HG03060 (cell line): ENCODE data around the gene CAMK2G.
"Not testable (repeated sequence)": the region's sequence is repeated elsewhere in the genome, so short reads cannot be mapped to it uniquely, and the experiment has no call there.

Source experiments
- ATAC-seq: cut with Tn5 transposase; IDR thresholded peaks from one replicate; pipeline ENCODE4 v1.9.1; 2021; ENCODE audit warnings: low read depth, moderate number of reproducible peaks; ENCODE audit not compliant: unreplicated experiment

Gene CAMK2G

DNA sequence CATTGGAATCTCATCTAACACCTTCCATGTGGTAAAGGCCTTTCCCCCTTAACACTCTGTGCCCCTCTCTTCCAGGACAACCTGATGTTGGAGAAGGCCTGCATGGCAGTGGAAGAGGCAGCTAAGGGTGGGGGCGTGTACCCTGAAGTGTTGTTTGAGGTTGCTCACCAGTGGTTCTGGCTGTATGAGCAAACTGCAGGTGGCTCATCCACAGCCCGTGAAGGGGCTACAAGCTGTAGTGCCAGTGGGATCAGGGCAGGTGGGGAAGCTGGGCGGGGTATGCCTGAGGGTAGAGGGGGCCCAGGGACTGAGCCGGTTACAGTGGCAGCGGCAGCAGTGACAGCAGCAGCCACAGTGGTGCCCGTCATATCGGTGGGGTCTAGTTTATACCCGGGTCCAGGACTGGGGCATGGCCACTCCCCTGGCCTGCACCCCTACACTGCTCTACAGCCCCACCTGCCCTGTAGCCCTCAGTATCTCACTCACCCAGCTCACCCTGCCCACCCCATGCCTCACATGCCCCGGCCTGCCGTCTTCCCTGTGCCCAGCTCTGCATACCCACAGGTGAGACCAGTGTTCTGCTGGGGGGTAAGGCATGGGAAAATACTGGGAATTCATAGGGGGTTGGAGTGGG, 75.3 kb downstream of the CAMK2G start:
- ATAC-seq, result no peak

DNA sequence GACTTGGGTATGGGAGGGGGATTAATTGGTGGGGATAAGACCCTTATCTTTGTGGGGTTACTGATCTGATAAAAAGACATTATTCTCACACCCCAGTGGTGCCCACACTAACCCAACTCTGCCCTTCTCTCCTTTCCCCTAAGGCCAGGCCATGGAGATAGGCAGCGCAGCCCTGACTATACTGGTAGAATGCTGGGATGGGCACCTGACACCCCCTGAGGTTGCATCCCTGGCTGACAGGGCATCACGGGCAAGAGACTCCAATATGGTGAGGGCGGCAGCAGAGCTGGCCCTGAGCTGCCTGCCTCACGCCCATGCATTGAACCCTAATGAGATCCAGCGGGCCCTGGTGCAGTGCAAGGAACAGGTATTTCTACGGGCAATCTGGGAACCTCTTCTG, 76.3 kb downstream of the CAMK2G start:
- ATAC-seq, result no peak

DNA sequence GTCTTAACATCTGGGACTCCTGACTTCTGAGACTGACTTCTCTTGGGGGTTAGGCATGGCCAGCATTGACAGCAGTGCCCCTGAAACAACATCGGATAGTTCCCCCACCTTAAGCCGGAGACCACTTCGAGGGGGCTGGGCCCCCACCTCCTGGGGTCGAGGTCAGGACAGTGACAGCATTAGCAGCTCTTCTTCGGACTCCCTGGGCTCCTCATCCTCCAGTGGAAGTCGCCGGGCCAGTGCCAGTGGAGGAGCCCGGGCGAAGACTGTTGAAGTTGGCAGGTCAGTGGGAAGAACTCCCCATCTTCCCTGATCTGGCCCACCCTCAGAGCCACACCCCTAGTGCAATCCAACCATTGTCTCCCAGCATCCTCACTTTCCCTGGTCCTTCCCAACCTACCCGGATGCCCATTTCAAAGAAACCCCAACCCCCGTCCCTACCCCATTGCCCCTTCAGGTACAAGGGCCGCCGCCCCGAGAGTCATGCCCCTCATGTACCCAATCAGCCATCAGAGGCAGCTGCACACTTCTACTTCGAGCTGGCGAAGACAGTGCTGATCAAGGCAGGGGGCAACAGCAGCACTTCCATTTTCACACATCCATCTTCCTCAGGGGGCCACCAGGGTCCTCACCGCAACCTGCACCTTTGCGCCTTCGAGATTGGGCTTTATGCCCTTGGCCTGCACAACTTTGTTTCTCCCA, 76.9 kb downstream of the CAMK2G start:
- no peak for ATAC-seq

DNA sequence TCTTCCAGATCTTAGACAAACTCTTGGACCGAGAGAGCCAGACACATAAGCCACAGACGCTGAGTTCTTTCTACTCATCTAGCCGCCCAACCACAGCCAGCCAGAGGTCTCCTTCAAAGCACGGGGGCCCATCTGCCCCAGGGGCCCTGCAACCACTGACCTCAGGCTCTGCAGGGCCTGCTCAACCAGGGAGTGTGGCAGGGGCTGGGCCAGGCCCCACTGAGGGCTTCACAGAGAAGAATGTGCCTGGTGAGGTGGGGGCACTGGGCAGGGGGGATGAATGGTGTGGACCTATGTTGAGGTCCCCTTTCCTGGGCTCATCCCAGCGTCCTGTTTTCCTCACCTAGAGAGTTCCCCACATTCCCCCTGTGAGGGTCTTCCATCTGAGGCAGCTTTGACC, 77.6 kb downstream of the CAMK2G start:
- ATAC-seq, result no peak

DNA sequence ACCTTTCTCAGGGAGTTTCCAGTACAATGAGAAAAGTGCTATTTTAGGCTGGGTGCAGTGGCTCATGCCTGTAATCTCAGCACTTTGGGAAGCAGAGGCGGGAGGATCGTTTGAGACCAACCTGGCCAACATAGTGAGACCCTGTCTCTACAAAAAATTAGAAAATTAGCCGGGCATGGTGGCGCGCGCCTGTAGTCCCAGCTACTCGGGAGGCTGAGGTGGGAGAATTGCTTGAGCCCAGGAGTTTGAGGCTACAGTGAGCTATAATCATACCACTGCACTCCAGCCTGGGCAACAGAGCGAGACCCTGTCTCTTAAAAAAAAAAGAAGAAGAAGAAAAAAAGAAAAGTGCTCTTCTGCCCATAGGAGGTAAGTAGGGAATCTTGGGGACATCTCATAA, 78.3 kb downstream of the CAMK2G start:
- not testable (repeated sequence) for ATAC-seq

DNA sequence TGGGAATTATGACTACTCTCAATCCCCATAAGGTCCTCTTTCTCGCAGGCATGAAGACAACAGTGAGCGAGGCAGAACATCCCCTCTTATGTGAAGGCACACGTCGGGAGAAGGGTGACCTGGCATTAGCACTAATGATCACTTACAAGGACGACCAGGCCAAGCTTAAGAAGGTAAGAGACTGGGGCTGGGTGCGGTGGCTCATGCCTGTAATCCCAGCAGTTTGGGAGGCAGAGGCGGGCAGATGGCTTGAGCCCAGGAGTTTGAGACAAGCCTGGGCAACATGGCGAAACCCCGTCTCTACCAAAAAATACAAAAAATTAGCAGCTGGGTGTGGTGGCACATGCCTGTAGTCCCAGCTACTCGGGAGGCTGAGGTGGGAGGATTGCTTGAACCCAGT, 78.9 kb downstream of the CAMK2G start:
- not testable (repeated sequence) for ATAC-seq

DNA sequence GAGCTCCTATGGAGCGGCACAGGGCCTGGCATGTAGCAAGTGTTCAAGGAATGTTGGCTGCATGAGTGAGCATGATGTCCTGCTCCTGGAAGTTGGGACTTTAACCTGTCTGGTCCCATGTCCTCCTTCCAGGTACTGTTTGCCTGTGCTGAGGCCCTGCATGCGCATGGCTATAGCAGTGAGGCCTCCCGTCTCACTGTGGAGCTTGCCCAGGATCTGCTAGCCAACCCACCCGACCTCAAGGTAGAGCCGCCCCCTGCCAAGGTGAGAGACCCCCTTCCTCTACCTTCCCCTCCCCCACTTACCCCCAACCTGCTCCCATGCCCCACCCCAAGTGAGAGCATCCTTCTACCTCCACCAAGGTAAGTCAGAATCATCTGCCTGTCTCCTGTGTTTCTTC, 80.9 kb downstream of the CAMK2G start:
- no peak for ATAC-seq

DNA sequence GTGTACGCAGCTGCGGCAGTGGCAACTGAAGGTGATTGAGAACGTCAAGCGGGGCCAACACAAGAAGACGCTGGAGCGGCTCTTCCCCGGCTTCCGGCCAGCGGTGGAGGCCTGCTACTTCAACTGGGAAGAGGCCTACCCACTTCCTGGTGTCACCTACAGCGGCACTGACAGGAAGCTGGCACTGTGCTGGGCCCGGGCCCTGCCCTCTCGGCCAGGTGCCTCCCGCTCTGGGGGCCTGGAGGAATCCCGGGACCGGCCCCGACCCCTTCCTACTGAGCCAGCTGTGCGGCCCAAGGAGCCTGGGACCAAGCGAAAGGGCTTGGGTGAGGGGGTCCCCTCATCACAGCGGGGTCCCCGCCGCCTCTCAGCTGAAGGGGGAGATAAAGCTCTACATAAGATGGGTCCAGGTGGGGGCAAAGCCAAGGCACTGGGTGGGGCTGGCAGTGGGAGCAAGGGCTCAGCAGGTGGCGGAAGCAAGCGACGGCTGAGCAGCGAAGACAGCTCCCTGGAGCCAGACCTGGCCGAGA, 82.4 kb downstream of the CAMK2G start:
- no peak for ATAC-seq

DNA sequence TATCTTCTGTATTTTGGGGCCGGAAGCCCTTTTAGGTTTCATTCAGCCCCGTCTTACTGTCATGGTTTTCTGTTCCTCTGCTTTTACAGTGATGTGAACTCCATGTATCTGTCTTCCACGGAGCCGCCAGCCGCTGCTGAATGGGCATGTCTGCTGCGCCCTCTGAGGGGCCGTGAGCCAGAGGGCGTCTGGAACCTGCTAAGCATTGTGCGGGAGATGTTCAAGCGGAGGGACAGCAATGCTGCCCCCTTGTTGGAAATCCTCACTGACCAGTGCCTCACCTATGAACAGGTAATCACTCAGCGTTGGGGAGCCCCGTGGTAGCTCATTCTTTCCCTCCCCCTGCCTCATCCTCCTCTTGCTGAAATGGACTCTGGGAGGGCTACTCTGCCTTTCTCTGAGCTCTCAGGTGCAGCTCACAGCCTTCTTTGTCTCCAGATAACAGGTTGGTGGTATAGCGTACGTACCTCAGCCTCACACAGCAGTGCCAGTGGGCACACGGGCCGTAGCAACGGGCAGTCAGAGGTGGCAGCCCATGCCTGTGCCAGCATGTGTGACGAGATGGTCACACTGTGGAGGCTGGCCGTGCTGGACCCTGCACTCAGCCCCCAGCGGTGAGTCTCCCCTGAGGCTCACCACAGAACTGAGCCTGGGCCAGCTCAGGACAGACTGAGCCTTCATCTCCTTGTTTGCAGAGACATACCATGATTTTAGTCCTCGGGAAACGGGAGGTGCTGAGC, 83.3 kb downstream of the CAMK2G start:
- no peak for ATAC-seq

DNA sequence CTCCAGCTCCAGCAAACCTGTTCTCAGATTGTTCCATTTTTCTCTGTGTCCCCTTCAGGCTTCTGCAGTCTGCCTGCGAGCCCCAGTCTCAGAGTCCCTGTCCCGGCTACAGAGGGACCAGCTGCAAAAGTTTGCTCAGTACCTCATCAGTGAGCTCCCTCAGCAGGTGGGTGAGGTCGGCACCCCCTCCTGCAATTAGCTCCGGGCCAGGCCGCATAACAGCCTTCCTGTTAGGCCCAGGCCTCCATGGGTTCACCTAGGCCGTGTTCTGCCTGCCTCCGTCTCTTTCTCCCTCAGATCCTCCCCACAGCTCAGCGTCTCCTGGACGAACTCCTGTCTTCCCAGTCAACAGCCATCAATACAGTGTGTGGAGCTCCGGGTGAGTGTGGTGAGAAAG, 84.7 kb downstream of the CAMK2G start:
- ATAC-seq, result no peak

DNA sequence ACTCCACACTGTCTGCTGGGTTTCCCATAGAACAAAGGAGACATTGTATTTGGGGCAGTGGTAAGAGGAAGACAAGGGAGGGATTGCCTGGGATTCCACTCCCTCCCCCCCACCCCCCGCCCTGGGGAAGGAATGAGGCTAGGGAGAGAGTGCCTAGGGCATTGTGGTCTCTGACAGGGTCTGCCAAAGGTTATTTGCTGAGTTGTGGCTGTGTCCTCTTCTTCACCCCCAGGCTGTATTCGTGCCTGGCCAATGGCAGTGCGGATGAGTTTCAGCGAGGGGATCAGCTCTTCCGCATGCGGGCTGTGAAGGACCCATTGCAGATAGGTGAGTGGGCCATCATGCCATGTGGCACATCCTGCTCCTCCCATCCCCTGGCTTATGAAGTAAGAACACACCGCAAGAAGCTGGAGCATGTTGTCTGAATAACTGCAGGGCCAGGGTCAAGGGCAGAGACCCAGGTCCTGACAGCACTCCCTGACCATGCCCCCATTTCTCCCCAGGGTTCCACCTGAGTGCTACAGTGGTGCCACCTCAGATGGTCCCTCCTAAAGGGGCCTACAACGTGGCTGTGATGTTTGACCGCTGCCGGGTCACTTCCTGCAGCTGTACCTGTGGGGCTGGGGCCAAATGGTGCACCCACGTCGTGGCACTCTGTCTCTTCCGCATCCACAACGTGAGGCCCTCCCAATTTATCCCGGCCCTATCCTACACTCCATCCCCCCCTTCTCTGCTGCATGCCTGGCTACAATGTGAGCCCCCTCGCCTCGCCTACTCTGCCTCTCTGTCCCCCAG, 85.3 kb downstream of the CAMK2G start:
- no peak for ATAC-seq

DNA sequence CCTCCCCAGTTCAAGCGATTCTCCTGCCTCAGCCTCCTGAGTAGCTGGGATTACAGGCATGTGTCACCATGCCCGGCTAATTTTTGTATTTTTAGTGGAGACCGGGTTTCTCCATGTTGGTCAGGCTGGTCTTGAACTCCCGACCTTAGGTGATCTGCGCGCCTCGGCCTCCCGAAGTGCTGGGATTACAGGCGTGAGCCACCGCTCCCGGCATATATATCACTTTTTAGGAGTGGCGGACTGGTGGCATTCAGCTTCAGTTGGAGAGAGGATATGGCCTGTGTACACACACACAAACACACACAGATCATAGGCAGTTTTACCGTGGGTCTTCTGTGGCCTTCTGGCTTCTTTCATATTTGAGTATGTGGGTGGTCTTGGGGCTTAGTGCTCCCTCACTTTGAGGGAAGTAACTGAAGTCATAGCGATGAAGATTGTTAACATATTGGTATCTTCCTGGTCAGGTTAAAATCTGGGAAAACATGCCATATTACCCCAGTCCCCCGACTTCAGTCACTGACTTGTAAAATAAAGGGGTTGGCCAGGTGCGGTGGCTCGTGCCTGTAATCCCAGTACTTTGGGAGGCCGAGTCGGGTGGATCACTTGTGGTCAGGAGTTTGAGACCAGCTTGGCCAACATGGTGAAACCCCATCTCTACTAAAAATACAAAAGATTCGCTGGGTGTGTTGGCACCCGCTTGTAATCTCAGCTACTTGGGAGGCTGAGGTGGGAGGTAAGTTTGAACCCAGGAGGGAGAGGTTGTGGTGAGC, 87.1 kb downstream of the CAMK2G start:
- not testable (repeated sequence) for ATAC-seq

DNA sequence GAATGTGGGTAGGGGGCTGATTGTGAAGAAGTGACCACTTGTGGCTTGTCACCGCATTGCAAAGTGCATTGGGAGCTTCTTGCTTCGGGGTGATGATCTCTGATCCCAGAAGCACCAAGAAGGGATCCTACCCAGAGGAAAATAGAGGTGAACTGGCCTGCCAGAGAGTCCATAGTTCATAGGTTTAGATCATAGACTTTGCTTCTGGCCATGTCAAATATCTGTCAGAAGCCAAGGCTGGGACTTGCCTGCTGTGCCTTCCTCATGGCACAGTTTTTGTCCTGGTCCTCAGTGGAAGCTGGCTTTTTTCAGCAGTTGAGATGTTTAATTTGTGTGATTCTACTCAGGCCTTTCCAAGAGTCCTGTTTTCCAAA, 87.9 kb downstream of the CAMK2G start:
- ATAC-seq, result no peak

DNA sequence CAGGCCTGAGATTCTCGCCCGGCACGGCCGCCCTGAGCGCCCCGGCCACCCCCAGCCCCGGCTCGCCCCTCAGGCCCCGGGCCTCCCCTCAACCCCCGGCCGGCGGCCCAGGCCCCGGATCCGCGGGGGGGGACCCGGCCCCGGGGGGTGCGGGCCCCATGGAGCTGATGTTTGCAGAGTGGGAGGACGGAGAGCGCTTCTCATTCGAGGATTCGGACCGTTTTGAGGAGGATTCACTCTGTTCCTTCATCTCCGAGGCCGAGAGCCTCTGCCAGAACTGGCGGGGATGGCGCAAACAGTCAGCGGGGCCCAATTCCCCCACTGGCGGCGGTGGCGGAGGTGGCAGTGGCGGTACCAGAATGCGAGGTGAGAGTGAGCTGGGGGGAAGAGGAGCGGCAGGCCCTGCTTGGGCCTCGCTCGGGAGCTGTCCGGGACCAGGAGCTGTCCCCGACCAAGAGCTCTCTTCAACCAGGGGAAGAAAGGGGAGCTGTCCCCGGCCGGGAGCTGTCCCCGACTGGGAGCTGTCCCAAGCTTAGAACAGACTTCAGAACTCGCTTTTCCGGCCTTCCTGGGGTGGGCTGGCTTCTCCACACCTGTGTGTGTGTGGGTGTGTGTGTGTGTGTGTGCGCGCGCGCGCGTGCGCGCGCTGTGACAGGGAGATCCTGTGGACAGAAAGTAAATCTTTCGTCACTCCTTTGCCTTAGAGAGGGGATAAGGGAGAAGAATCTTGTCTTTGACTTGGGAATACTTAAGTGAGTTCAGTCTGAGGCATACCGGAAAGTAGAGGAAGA, 88.4 kb downstream of the CAMK2G start:
- no peak for ATAC-seq

DNA sequence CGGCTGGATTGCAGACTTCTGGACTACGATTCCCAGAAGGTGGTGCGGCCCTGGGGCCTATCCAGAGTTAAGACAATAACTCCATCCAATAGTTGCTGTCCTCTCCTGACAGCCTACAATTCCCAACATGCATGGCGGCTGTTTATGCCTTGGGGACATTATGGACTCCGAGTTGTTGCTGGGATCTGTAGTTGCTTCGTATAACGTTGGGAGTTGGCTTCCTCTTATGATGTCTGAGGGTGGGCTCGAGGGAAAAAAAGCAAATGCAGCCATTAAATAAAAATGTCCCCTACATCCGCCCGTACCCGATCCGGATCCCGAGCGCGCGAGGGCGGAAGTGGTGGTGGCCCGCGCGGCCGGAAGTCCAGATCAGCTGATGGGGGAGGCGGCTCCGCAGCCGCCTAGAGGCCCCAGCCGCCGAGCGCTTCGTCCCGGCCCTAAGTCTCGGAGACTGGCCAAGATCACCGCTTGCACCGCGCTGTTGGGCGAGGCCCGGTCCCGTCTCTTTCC, 89.1 kb downstream of the CAMK2G start, which contains the start of gene ZSWIM8:
Gene ZSWIM8 (plus strand): TSS at position 396 of the 510 bp plus-strand sequence. CDS start 273 bp downstream, outside the sequence.
- ATAC-seq, result peak; percentile 82

DNA sequence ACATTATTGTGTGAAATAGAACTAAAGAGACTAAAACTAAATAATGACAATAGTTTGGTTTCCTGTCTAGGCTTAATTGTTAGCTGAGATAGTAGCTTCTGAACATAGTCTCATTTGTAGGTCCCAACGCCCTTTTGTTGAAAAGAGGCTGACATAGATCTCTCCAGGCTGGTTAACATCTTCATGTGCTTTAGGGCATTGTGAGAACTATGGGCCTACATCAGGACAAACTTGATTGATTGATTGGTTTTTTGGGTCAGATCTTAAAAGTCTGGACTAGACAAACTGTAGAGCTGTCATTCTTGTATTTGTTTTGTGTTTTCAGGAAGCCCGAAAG, 91.6 kb downstream of the CAMK2G start:
- ATAC-seq, result no peak

DNA sequence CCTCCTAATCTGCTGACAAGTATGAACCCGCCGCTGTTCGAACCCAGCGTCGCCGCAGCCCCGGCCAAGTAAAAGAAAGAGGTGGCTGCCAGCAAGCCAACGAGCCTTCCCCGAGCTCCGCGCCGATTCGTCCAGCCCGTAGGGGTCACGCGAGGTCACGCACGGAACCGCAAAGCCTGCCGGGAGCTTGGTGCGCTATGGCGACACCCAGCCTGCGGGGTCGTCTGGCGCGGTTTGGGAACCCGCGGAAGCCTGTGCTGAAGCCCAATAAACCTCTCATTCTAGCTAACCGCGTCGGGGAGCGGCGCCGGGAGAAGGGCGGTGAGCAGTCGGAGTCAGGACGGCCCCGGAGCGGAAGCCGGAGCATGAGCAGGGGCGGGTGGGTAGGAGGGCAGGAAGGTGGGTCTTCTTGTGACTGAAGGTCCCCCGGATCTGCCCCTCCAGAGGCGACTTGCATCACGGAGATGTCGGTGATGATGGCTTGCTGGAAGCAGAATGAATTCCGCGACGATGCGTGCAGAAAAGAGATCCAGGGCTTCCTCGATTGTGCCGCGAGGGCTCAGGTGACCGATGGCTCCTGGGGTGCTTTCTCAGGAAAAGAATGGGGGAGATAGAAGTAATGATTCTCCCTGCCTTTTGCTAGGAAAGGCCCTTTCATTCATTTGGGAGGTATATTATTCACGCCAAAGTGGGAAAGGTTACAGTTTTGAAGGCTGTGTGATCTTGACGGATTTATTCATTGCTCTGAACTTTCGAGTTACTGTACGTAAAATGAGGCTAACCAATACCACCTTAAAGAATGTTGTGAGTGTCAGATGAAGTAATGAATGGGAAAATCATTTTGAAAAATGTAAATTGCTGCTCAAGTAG, 92.2 kb downstream of the CAMK2G start, which contains the start of gene CHCHD1:
Gene CHCHD1 (plus strand): TSS at position 170 of the 870 bp plus-strand sequence. CDS start 28 bp downstream, at position 198.
- ATAC-seq, result no peak

DNA sequence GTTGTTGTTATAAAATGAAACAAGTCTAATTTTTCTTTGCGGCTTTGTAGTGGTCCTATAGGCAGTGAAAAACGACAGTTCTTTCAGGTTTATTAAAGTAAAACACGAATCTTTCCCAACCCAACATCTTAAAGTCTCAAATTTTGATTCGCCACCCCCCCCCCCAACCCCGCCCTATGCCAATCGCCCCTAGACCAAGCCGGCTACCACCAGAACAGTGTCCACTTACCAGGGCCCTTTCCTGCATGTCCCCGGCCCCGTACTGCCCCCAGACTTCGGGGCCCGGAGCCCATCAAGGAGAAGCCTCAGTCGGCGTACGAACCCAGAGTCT, 92.8 kb downstream of the CAMK2G start:
- ATAC-seq, result no peak
